HEK293T (cell line): ENCODE measurements around the gene OXCT2.
"Not testable (repeated sequence)": the region's sequence is repeated elsewhere in the genome, so short reads cannot be mapped to it uniquely, and the experiment has no call there.

ENCODE experiments used
- ARNT ChIP-seq: fragments of 450-650 bp; IDR thresholded peaks from 2 replicates; pipeline ENCODE4 v1.6.1; 2017; ENCODE audit warnings: mild to moderate bottlenecking
- BHLHE40 ChIP-seq: fragments of 450-650 bp; IDR thresholded peaks from 2 replicates; pipeline ENCODE4 v1.6.1; 2016; ENCODE audit warnings: mild to moderate bottlenecking, moderate library complexity, borderline replicate concordance
- CTBP1 ChIP-seq: fragments of 450-650 bp; IDR thresholded peaks from 2 replicates; pipeline ENCODE4 v1.6.1; 2016; ENCODE audit warnings: borderline replicate concordance
- ELF4 ChIP-seq: fragments of 450-650 bp; IDR thresholded peaks from 2 replicates; pipeline ENCODE4 v1.6.1; 2017; ENCODE audit warnings: antibody characterized with exemption
- FOXA1 ChIP-seq: fragments of 450-650 bp; IDR thresholded peaks from 2 replicates; pipeline ENCODE4 v1.6.1; 2016; ENCODE audit warnings: mild to moderate bottlenecking
- FOXK2 ChIP-seq: fragments of 450-650 bp; IDR thresholded peaks from 2 replicates; pipeline ENCODE4 v1.6.1; 2016; ENCODE audit warnings: mild to moderate bottlenecking
- FOXM1 ChIP-seq: fragments of 450-650 bp; IDR thresholded peaks from 2 replicates; pipeline ENCODE4 v1.6.1; 2017; ENCODE audit warnings: mild to moderate bottlenecking, borderline replicate concordance
- L3MBTL2 ChIP-seq: fragments of 450-650 bp; conservative IDR thresholded peaks from 2 replicates; pipeline ENCODE4 v1.6.1; 2016; ENCODE audit warnings: mild to moderate bottlenecking
- LEF1 ChIP-seq: fragments of 450-650 bp; IDR thresholded peaks from 2 replicates; pipeline ENCODE4 v1.6.1; 2017; ENCODE audit warnings: mild to moderate bottlenecking, borderline replicate concordance
- NFRKB ChIP-seq: fragments of 450-650 bp; IDR thresholded peaks from 2 replicates; pipeline ENCODE4 v1.6.1; 2016; ENCODE audit warnings: mild to moderate bottlenecking, moderate library complexity
- SP1 ChIP-seq: fragments of 450-650 bp; IDR thresholded peaks from 2 replicates; pipeline ENCODE4 v1.6.1; 2017
- SUZ12 ChIP-seq: fragments of 450-650 bp; IDR thresholded peaks from 2 replicates; pipeline ENCODE4 v1.6.1; 2016; ENCODE audit warnings: mild to moderate bottlenecking
- TARDBP ChIP-seq: fragments of 450-650 bp; IDR thresholded peaks from 2 replicates; pipeline ENCODE4 v1.6.1; 2016
- ZNF384 ChIP-seq: fragments of 450-650 bp; IDR thresholded peaks from 2 replicates; pipeline ENCODE4 v1.6.1; 2016

DNA sequence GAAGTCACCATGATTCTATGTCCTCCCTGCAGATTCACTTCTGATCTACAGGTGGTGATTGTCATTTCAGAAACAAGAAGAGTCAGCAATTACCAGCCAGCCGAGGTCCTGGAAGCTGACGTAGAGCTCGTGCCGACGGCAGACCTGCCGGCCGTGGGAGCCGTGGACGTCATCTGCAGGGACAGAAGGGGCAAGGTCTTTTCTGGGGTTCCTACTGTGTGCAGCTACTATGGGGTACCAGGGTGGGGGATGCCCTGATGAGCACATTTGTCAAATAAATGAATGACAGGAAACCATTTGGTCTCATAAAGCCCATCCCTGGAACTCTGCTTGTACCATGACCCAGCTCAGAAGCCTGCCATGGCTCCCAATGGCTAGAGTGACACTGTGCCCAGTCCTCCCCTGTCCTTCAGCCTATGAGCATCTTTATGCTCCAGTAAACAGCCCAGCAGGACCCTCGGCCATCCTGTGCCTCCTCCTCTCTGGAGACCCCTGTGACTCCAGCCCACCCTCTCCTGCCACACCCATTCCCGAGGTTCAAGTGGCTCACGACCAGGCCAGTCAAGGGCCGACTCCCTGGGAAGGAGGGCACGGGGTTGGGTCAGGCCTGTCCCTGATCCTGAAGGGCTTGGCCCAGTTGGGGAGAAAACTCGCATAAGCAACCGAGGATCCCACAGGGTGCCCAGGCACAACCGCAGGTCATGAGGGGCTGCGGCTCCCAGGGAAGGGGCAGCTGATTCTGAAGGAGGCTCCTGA lies 7.4 kb downstream of the OXCT2 start:
- TF ChIP-seq FOXA1, ARNT, FOXK2, SUZ12, ELF4, SP1, BHLHE40, TARDBP, ZNF384, L3MBTL2, LEF1, CTBP1, NFRKB, FOXM1: not testable (repeated sequence)
